SK-N-SH (cell line): Measurements from ENCODE around the gene RYR3. TPM values are rescaled to one million over a fixed set of nuclear protein-coding genes. Genes with fewer than 3 reads are reported as not detected.

Source experiments
- CTCF ChIA-PET: fragments of 300-600, 350-600 bp; formaldehyde crosslinking; extraction: SDS; loops from one replicate; lab custom pipeline; 2021; lab: Yijun Ruan, JAX
- POLR2A ChIA-PET: fragments of 350-600 bp; sonication (Branson Sonifier 250); formaldehyde crosslinking; extraction: SDS; loops from one replicate; lab custom pipeline; 2020; ENCODE audit warnings: antibody characterized with exemption, inconsistent platforms; lab: Yijun Ruan, JAX
- DNase-seq: peaks from one replicate; pipeline ENCODE4 v3.0.0; 2012
- H2AFZ ChIP-seq: fragments of 200-600 bp; sonication (generic); 2 replicates; pipeline ENCODE4 v1.8.1; 2016; ENCODE audit warnings: antibody characterized with exemption, mild to moderate bottlenecking, low read depth
- H3F3A ChIP-seq: fragments of 200-600 bp; sonication (generic); replicated peaks from 2 replicates; pipeline ENCODE3; 2016; ENCODE audit warnings: antibody characterized with exemption, mild to moderate bottlenecking; ENCODE audit not compliant: insufficient read depth
- H3K27ac ChIP-seq, 2 experiments: fragments of 200-500 bp in 1 of 2; fragments of 200-600 bp in 1 of 2; sonication (Bioruptor generic) in 1 of 2; sonication (generic), shearing (Covaris generic) in 1 of 2; 2 replicates each; pipeline versions ENCODE4 v1.5.1 to v1.6.1; 2014 to 2016; ENCODE audit warnings: low read depth in 2 of 2, inconsistent platforms in 1 of 2, low read length in 1 of 2, mild to moderate bottlenecking in 1 of 2, mixed read lengths in 1 of 2
- H3K27me3 ChIP-seq: fragments of 200-600 bp; sonication (generic), shearing (Covaris generic); 2 replicates; pipeline ENCODE4 v1.6.1; 2016; ENCODE audit warnings: mixed run types; ENCODE audit not compliant: insufficient read depth
- H3K36me3 ChIP-seq, 2 experiments: fragments of 200-500 bp in 1 of 2; fragments of 200-600 bp in 1 of 2; sonication (Bioruptor generic) in 1 of 2; sonication (generic) in 1 of 2; replicated peaks in 1 of 2; 2 replicates each; pipeline versions ENCODE3 to v1.5.1; 2014 to 2016; ENCODE audit warnings: low read length in 1 of 2, mild to moderate bottlenecking in 1 of 2; ENCODE audit not compliant: insufficient read depth in 2 of 2, control insufficient read depth in 1 of 2
- H3K4me1 ChIP-seq, 2 experiments: fragments of 200-500 bp in 1 of 2; fragments of 200-600 bp in 1 of 2; sonication (Bioruptor generic) in 1 of 2; sonication (generic), shearing (Covaris generic) in 1 of 2; 2 replicates each; pipeline versions ENCODE4 v1.5.1 to v1.6.1; 2014 to 2016; ENCODE audit warnings: low read depth in 1 of 2, low read length in 1 of 2, mixed run types in 1 of 2; ENCODE audit not compliant: insufficient read depth in 2 of 2, control insufficient read depth in 1 of 2
- H3K4me2 ChIP-seq: fragments of 200-600 bp; sonication (generic), shearing (Covaris generic); 2 replicates; pipeline ENCODE4 v1.6.1; 2017; ENCODE audit warnings: mixed run types
- H3K4me3 ChIP-seq, 2 experiments: fragments of 200-500 bp in 1 of 2; fragments of 200-600 bp in 1 of 2; sonication (Bioruptor generic) in 1 of 2; sonication (generic), shearing (Covaris generic) in 1 of 2; 2 replicates each; pipeline versions ENCODE4 v1.5.1 to v1.8.1; 2014 to 2016; ENCODE audit warnings: low read depth in 2 of 2, inconsistent platforms in 1 of 2, low read length in 1 of 2, mild to moderate bottlenecking in 1 of 2, mixed read lengths in 1 of 2, moderate library complexity in 1 of 2
- H3K79me2 ChIP-seq: fragments of 200-600 bp; sonication (generic); 2 replicates; pipeline ENCODE4 v1.8.1; 2017; ENCODE audit warnings: mild to moderate bottlenecking; ENCODE audit not compliant: insufficient read depth
- H3K9ac ChIP-seq: fragments of 200-600 bp; sonication (generic); 2 replicates; pipeline ENCODE4 v1.6.1; 2017; ENCODE audit warnings: mixed run types
- H3K9me2 ChIP-seq: fragments of 200-600 bp; sonication (generic); 2 replicates; pipeline ENCODE4 v1.6.1; 2017; ENCODE audit warnings: mixed run types
- H3K9me3 ChIP-seq: fragments of 200-600 bp; sonication (generic); 2 replicates; pipeline ENCODE4 v1.6.1; 2017; ENCODE audit warnings: mixed run types, mild to moderate bottlenecking, moderate library complexity
- H4K20me1 ChIP-seq: fragments of 200-600 bp; sonication (generic); 2 replicates; pipeline ENCODE4 v1.6.1; 2017; ENCODE audit warnings: mild to moderate bottlenecking, mixed run types; ENCODE audit not compliant: insufficient read depth
- CHD2 ChIP-seq: fragments of 150-350 bp; IDR thresholded peaks from 2 replicates; pipeline ENCODE4 v1.6.1; 2018; ENCODE audit warnings: low read length; ENCODE audit not compliant: partially characterized antibody
- EP300 ChIP-seq, 2 experiments: IDR thresholded peaks; 2 replicates each; pipeline versions ENCODE4 v1.4.0 to v1.6.1; 2012; ENCODE audit warnings: borderline replicate concordance in 1 of 2, low read depth in 1 of 2, low read length in 1 of 2
- FOSL2 ChIP-seq: IDR thresholded peaks from 2 replicates; pipeline ENCODE4 v1.4.0; 2012; ENCODE audit warnings: low read depth, mild to moderate bottlenecking, moderate library complexity, borderline replicate concordance
- FOXJ3 ChIP-seq: sonication (generic); formaldehyde crosslinking; IDR thresholded peaks from 2 replicates; pipeline ENCODE4 v1.5.1; 2020; ENCODE audit warnings: mild to moderate bottlenecking, missing genetic modification reagents
- FOXM1 ChIP-seq: IDR thresholded peaks from 2 replicates; pipeline ENCODE4 v1.4.0; 2012; ENCODE audit warnings: low read depth, mild to moderate bottlenecking
- GABPA ChIP-seq: IDR thresholded peaks from 2 replicates; pipeline ENCODE4 v1.4.0; 2012; ENCODE audit warnings: low read depth, mild to moderate bottlenecking
- JUND ChIP-seq: IDR thresholded peaks from 2 replicates; pipeline ENCODE4 v1.4.0; 2012
- NFIC ChIP-seq: IDR thresholded peaks from 2 replicates; pipeline ENCODE4 v1.4.0; 2012; ENCODE audit warnings: borderline replicate concordance
- NRF1 ChIP-seq: IDR thresholded peaks from 2 replicates; pipeline ENCODE4 v1.6.1; 2012; ENCODE audit warnings: low read depth, mild to moderate bottlenecking, low read length
- POLR2AphosphoS5 ChIP-seq: IDR thresholded peaks from 2 replicates; pipeline ENCODE4 v1.6.1; 2012; ENCODE audit warnings: low read depth, low read length
- RAD21 ChIP-seq: IDR thresholded peaks from 2 replicates; pipeline ENCODE4 v1.6.1; 2012; ENCODE audit warnings: mild to moderate bottlenecking, low read length
- RCOR1 ChIP-seq: fragments of 150-350 bp; IDR thresholded peaks from 2 replicates; pipeline ENCODE4 v1.6.1; 2017; ENCODE audit warnings: antibody characterized with exemption, low read length
- RXRA ChIP-seq: IDR thresholded peaks from 2 replicates; pipeline ENCODE4 v1.4.0; 2012; ENCODE audit warnings: low read depth, mild to moderate bottlenecking, borderline replicate concordance
- SMC3 ChIP-seq: IDR thresholded peaks from 2 replicates; pipeline ENCODE4 v1.6.1; 2012; ENCODE audit warnings: low read depth, low read length, improper control_type of control experiment
- YY1 ChIP-seq: IDR thresholded peaks from 2 replicates; pipeline ENCODE4 v1.4.0; 2012; ENCODE audit warnings: low read depth, mild to moderate bottlenecking
- WGBS: methylation state at CpG from one replicate; pipeline ENCODE4 v1.1.6; 2017; ENCODE audit warnings: low lambda C conversion rate; 5-methylcytosine and 5-hydroxymethylcytosine counted together
- polyA plus RNA-seq, 3 experiments: library from polyadenylated mRNA; depleted of rRNA; stranded (reverse); fragments of >200 nt; gene quantifications; 2 replicates each; pipeline ENCODE4 v1.2.3, GENCODE V29; 2012
- TF ChIP-seq, protein P1 (sequence below): fragments of 200-600 bp; sonication (generic); IDR thresholded peaks from 2 replicates; pipeline ENCODE4 v1.6.1; 2017; ENCODE audit warnings: antibody characterized with exemption, mild to moderate bottlenecking, moderate library complexity
- TF ChIP-seq, protein P2 (sequence below): IDR thresholded peaks from 2 replicates; pipeline ENCODE4 v1.6.1; 2012; ENCODE audit warnings: mild to moderate bottlenecking, low read depth, low read length, moderate library complexity
- TF ChIP-seq, protein P3 (sequence below): IDR thresholded peaks from 2 replicates; pipeline ENCODE4; 2012
- TF ChIP-seq, protein P4 (sequence below): fragments of 150-350 bp; IDR thresholded peaks from 2 replicates; pipeline ENCODE4 v1.6.1; 2017; ENCODE audit warnings: antibody characterized with exemption, low read length, low read depth, borderline replicate concordance
- TF ChIP-seq, protein P5 (sequence below): IDR thresholded peaks from 2 replicates; pipeline ENCODE4 v1.4.0; 2012; ENCODE audit warnings: low read depth

Gene RYR3
- polyA plus RNA-seq, 1 of the 3 experiments (the other 2 are of a cell fraction), result 0.02 TPM

DNA sequence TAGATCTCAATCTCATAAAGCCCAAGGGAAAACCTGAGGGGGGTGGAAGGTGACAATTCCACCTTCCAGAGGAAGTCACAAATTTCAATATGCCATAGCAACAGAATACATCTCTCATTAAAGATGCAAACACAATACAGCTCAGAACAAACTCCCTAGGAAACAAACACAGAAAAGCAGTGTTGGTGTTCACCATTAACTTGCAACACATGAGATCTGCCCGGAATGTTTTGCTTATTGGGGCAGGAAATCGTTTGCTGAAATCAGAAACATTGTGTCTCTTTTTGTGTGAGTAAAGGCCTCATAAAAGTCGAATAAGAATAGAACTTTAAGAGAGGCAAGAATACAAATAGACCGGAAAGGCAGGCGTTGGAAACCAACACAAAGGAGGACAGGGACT lies 5.8 kb upstream of the RYR3 start:
- no peak for DNase-seq
- TF ChIP-seq, protein P1, sequence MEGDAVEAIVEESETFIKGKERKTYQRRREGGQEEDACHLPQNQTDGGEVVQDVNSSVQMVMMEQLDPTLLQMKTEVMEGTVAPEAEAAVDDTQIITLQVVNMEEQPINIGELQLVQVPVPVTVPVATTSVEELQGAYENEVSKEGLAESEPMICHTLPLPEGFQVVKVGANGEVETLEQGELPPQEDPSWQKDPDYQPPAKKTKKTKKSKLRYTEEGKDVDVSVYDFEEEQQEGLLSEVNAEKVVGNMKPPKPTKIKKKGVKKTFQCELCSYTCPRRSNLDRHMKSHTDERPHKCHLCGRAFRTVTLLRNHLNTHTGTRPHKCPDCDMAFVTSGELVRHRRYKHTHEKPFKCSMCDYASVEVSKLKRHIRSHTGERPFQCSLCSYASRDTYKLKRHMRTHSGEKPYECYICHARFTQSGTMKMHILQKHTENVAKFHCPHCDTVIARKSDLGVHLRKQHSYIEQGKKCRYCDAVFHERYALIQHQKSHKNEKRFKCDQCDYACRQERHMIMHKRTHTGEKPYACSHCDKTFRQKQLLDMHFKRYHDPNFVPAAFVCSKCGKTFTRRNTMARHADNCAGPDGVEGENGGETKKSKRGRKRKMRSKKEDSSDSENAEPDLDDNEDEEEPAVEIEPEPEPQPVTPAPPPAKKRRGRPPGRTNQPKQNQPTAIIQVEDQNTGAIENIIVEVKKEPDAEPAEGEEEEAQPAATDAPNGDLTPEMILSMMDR, result no peak
- TF ChIP-seq EP300 (IDR thresholded peaks at IDR 0.05; ENCODE audit: borderline replicate concordance in 1 of 2, low read depth in 1 of 2, low read length in 1 of 2), result no peak
- no peak for TF ChIP-seq FOXJ3 (CRISPR knock-in tag)
- no peak for TF ChIP-seq FOXM1
- no peak for TF ChIP-seq YY1
- TF ChIP-seq NFIC, result no peak
- TF ChIP-seq, protein P2, sequence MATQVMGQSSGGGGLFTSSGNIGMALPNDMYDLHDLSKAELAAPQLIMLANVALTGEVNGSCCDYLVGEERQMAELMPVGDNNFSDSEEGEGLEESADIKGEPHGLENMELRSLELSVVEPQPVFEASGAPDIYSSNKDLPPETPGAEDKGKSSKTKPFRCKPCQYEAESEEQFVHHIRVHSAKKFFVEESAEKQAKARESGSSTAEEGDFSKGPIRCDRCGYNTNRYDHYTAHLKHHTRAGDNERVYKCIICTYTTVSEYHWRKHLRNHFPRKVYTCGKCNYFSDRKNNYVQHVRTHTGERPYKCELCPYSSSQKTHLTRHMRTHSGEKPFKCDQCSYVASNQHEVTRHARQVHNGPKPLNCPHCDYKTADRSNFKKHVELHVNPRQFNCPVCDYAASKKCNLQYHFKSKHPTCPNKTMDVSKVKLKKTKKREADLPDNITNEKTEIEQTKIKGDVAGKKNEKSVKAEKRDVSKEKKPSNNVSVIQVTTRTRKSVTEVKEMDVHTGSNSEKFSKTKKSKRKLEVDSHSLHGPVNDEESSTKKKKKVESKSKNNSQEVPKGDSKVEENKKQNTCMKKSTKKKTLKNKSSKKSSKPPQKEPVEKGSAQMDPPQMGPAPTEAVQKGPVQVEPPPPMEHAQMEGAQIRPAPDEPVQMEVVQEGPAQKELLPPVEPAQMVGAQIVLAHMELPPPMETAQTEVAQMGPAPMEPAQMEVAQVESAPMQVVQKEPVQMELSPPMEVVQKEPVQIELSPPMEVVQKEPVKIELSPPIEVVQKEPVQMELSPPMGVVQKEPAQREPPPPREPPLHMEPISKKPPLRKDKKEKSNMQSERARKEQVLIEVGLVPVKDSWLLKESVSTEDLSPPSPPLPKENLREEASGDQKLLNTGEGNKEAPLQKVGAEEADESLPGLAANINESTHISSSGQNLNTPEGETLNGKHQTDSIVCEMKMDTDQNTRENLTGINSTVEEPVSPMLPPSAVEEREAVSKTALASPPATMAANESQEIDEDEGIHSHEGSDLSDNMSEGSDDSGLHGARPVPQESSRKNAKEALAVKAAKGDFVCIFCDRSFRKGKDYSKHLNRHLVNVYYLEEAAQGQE, result no peak
- TF ChIP-seq, protein P3, sequence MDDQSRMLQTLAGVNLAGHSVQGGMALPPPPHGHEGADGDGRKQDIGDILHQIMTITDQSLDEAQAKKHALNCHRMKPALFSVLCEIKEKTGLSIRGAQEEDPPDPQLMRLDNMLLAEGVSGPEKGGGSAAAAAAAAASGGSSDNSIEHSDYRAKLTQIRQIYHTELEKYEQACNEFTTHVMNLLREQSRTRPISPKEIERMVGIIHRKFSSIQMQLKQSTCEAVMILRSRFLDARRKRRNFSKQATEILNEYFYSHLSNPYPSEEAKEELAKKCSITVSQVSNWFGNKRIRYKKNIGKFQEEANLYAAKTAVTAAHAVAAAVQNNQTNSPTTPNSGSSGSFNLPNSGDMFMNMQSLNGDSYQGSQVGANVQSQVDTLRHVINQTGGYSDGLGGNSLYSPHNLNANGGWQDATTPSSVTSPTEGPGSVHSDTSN, result no peak
- no peak for TF ChIP-seq RCOR1
- TF ChIP-seq, protein P4, sequence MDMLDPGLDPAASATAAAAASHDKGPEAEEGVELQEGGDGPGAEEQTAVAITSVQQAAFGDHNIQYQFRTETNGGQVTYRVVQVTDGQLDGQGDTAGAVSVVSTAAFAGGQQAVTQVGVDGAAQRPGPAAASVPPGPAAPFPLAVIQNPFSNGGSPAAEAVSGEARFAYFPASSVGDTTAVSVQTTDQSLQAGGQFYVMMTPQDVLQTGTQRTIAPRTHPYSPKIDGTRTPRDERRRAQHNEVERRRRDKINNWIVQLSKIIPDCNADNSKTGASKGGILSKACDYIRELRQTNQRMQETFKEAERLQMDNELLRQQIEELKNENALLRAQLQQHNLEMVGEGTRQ, result no peak
- TF ChIP-seq, protein P5, sequence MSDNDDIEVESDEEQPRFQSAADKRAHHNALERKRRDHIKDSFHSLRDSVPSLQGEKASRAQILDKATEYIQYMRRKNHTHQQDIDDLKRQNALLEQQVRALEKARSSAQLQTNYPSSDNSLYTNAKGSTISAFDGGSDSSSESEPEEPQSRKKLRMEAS, result no peak
- TF ChIP-seq JUND, result no peak
- TF ChIP-seq GABPA, result no peak
- TF ChIP-seq POLR2AphosphoS5, result no peak
- no peak for TF ChIP-seq CHD2
- no peak for TF ChIP-seq RXRA
- TF ChIP-seq RAD21, result no peak
- no peak for TF ChIP-seq FOSL2
- TF ChIP-seq SMC3, result no peak
- no peak for TF ChIP-seq NRF1
- Histone ChIP-seq H3K79me2 (no peaks in the 10 kb centered on the region), H3K36me3 (no peaks in the 10 kb centered on the region), H3K4me2 (no peak overlapping the region), H3K27me3 (peaks cover 18% of the 10 kb centered on the region; the same call in 1 of the 2 replicates), H4K20me1 (no peaks in the 10 kb centered on the region), H2AFZ (no peak overlapping the region), H3K9me2 (no peaks in the 10 kb centered on the region), H3K4me1 (no peaks in the 10 kb centered on the region), H3K4me3 (no peak overlapping the region), H3K9ac (no peak overlapping the region), H3K9me3 (no peaks in the 10 kb centered on the region), H3F3A (no peaks in the 10 kb centered on the region), H3K27ac (no peak overlapping the region)
- CTCF ChIA-PET, result interaction anchor here (2.0 to 2.1 kb wide), 2 partner anchors 12 to 396 kb away, joined by 8 to 10 read pairs; no protein-coding TSS in a partner anchor
- WGBS, result 44% methylated on average over 5 of the region's 5 CpGs
- POLR2A ChIA-PET, result no interaction called here
